Activated CD4-positive, alpha-beta T cell treated with anti-CD3 and anti-CD28 coated beads for 36 hours (primary cell): ENCODE data around the gene LRG1. TPM values are rescaled to one million over a fixed set of nuclear protein-coding genes. Genes with fewer than 3 reads are reported as not detected.
"Not testable (repeated sequence)": the region's sequence is repeated elsewhere in the genome, so short reads cannot be mapped to it uniquely, and the experiment has no call there.

ENCODE experiments used
- ATAC-seq: fragments of 200-7000 bp; cut with Tn5 transposase; one replicate; pipeline ENCODE4 v1.10.0; 2021; ENCODE audit warnings: mild to moderate bottlenecking, moderate library complexity
- CTCF ChIA-PET: fragments of 350-600 bp; sonication (Branson Sonifier 250); formaldehyde crosslinking; loops from one replicate; lab custom pipeline; 2021; ENCODE audit warnings: antibody characterized with exemption; lab: Charles Lee
- POLR2A ChIA-PET: fragments of 350-600 bp; sonication (Branson Sonifier 250); formaldehyde crosslinking; loops from one replicate; lab custom pipeline; 2021; ENCODE audit warnings: antibody characterized with exemption, inconsistent platforms; lab: Charles Lee
- DNase-seq: peaks from one replicate; pipeline ENCODE4 v3.0.0-alpha.2; 2020
- H3K27ac Mint-ChIP-seq: one replicate; pipeline ENCODE4 v1.8.0; 2021; ENCODE audit warnings: mixed read lengths
- H3K27me3 Mint-ChIP-seq: one replicate; pipeline ENCODE4 v1.8.0; 2021; ENCODE audit warnings: mixed read lengths
- H3K36me3 Mint-ChIP-seq: one replicate; pipeline ENCODE4 v1.8.0; 2021; ENCODE audit warnings: low read depth, mixed read lengths
- H3K4me1 Mint-ChIP-seq: one replicate; pipeline ENCODE4 v1.8.0; 2021; ENCODE audit warnings: mixed read lengths
- H3K4me3 Mint-ChIP-seq: one replicate; pipeline ENCODE4 v1.8.0; 2021; ENCODE audit warnings: mild to moderate bottlenecking, moderate library complexity, mixed read lengths
- H3K9me3 Mint-ChIP-seq: one replicate; pipeline ENCODE4 v1.8.0; 2021; ENCODE audit warnings: low read depth, mixed read lengths
- intact Hi-C, 2 experiments: fragments of 100-400 bp; cut with DNase I in 1 of 2; cut with micrococcal nuclease in 1 of 2; formaldehyde crosslinking; loops; one replicate each; pipeline versions ENCODE4 v1.14.2 to v1.15.1; 2022 to 2024; cut with DNase I, micrococcal nuclease
- total RNA-seq, 2 experiments: library from RNA; stranded (reverse); gene quantifications; one replicate each; pipeline ENCODE4 v1.2.3, GENCODE V29; 2021

LRG1 gene
- total RNA-seq, 2 experiments from 2014 or later, result 0.35 to 0.57 TPM

DNA sequence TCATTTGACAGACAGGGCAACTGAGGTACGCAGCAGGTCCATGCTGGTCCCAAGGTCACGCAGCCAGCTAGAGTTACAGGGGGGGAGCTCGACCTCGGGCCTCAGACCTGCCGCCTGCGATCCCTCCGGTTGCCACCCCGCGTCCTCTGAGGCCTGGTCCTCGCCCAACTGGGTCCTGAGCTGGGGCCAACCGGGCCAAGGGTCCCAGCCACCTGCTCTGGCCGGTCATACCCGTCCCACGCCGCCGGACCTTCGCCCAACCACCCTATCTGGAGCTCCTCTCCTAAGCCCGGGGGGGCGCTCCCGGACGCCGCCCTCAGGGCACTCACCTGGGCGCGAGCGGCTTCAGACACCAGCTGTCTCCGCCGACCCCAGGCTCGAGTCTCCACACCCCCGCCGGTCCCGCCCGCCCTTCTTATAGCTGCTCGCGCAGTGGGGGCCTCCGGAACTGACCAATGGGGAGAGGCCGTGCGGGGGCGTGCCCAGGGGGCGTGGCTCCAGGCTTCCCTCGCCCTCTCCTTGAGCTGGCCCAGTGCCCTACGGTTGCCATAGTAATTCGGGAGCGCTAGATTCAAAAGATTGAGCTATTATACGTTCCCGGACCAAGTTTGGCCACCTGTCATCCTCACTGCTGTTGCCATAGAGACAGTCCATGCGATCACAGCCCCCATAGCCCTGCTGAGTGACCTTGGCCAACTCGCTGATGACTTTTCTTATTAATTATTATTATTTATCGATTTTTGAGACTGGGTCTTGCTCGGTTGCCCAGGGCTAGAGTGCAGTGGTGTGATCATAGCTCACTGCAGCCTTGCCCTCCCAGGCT is 4.8 kb downstream of the LRG1 start, which contains the start of gene PLIN5:
Gene PLIN5 (minus strand): TSS at position 389 of the 823 bp plus-strand sequence. CDS start 1,150 bp downstream, outside the sequence.
- CTCF ChIA-PET, result interaction anchor here (0.5 to 3.6 kb wide), 4 partner anchors 11 to 368 kb away, joined by 3 to 35 read pairs (median 3); no protein-coding TSS in a partner anchor
- POLR2A ChIA-PET, result interaction anchor here (0.6 to 1.2 kb wide), 2 partner anchors 8 to 64 kb away, joined by 3 read pairs; no protein-coding TSS in a partner anchor
- Mint-ChIP-seq H3K4me3 (no peak within 1 kb of the TSS), H3K9me3 (no peaks in the 10 kb centered on the region), H3K27me3 (peaks cover 7% of the 10 kb centered on the region), H3K27ac (no peak within 1 kb of the TSS), H3K36me3 (no peaks in the 10 kb centered on the region), H3K4me1 (peaks cover 12% of the 10 kb centered on the region)
- intact Hi-C loops, result no loop called here
- ATAC-seq (peak; percentile 55), DNase-seq (peak; percentile 65)

- ChIA-PET CTCF (interaction anchor here (3.6 kb wide), 1 partner anchor 10 kb away, joined by 35 read pairs; no protein-coding TSS in a partner anchor), POLR2A (no interaction called here)
- H3K4me1 Mint-ChIP-seq, result peaks cover 3% of the 10 kb centered on the region
- intact Hi-C loops, result no loop called here
- H3K36me3 Mint-ChIP-seq, result no peaks in the 10 kb centered on the region
- no peak for ATAC-seq
- H3K27ac Mint-ChIP-seq, result no peak overlapping the region
- no peak for DNase-seq
- no peak overlapping the region for H3K4me3 Mint-ChIP-seq
- H3K9me3 Mint-ChIP-seq, result no peaks in the 10 kb centered on the region
- peaks cover 8% of the 10 kb centered on the region for H3K27me3 Mint-ChIP-seq
Measured at GRCh38 chr19:4533835-4534424, 5.9 kb downstream of the LRG1 start.

GRCh38 chr19:4533334-4533733 is 6.5 kb downstream of the LRG1 start:
- ATAC-seq, result no peak
- H3K36me3 Mint-ChIP-seq, result no peaks in the 10 kb centered on the region
- no peak for DNase-seq

GRCh38 chr19:4531562-4532165 is 8.2 kb downstream of the LRG1 start:
- DNase-seq (no peak), ATAC-seq (no peak)
- Mint-ChIP-seq H3K4me1 (peaks cover 2% of the 10 kb centered on the region), H3K4me3 (no peak overlapping the region), H3K9me3 (no peaks in the 10 kb centered on the region), H3K27me3 (peaks cover 6% of the 10 kb centered on the region), H3K27ac (no peak overlapping the region), H3K36me3 (no peaks in the 10 kb centered on the region)
- POLR2A ChIA-PET, result no interaction called here
- intact Hi-C loops, result no loop called here
- CTCF ChIA-PET, result no interaction called here

More at GRCh38 chr19:4533334-4533733, 6.5 kb downstream of the LRG1 start:
- Mint-ChIP-seq H3K27ac (no peak overlapping the region), H3K9me3 (no peaks in the 10 kb centered on the region), H3K27me3 (peaks cover 8% of the 10 kb centered on the region), H3K4me3 (no peak overlapping the region), H3K4me1 (peaks cover 2% of the 10 kb centered on the region)
- ChIA-PET CTCF (interaction anchor here (3.6 kb wide), 1 partner anchor 9 kb away, joined by 35 read pairs; no protein-coding TSS in a partner anchor), POLR2A (interaction anchor here (0.5 kb wide), 1 partner anchor 629 kb away, joined by 3 read pairs; no protein-coding TSS in a partner anchor)
- intact Hi-C loops, result no loop called here

DNA sequence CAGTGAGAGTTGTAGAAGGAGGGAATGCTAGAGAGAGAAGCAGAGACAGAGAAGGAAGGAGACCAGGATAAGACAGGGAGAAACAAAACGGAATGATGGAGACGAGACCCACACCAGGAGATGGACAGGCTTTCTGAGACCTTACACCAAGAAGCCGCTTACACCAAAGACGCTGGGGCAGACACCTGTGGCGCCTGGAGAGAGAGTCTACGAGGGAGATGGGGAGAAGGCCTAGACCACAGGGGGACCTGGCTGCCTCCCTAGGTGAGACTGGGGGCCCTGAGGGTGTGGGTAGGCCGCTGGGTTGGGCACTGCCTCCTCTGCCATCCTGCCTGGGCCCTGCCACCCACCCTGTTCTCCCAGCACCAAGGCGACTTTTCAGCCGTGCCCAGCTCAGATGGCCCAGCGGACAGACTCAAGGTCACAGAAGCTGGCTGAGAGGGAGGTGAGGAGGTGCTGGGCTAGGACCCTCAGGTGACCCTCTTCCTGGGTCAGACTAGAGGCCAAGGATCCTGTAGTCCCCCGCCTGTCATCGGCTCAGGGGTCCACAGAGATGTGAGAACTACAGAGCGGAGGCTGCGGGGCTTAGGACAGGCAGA is 9.8 kb downstream of the LRG1 start:
- DNase-seq (no peak), ATAC-seq (no peak)
- POLR2A ChIA-PET, result no interaction called here
- Mint-ChIP-seq H3K4me1 (no peaks in the 10 kb centered on the region), H3K27ac (peak overlapping the region; percentile 28), H3K27me3 (peaks cover 2% of the 10 kb centered on the region), H3K36me3 (no peaks in the 10 kb centered on the region), H3K4me3 (no peak overlapping the region), H3K9me3 (no peaks in the 10 kb centered on the region)
- CTCF ChIA-PET, result no interaction called here
- intact Hi-C loops, result no loop called here

DNA sequence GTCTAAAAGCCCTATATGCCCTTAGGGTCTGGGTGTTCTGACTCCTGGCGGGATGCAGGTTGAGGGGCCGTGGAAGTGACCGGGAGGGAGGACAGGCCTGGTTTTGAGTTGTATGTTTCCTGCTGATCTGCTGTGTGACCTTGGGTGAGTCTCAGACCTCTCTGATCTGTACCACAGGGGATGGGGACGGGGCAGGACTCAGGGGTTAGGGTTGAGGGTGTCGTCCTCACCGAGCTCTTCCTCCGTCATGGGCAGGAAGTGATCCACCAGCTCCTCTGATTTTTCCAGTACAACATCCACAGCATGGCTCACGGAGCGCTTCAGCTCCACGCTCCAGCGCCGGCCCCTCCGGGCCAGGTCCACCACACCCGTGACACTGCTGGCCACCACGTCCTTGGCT is 11.0 kb downstream of the LRG1 start:
- DNase-seq (no peak), ATAC-seq (no peak)
- Mint-ChIP-seq H3K4me1 (no peaks in the 10 kb centered on the region), H3K27ac (no peak overlapping the region), H3K36me3 (no peaks in the 10 kb centered on the region), H3K4me3 (no peak overlapping the region), H3K27me3 (peaks cover 2% of the 10 kb centered on the region), H3K9me3 (no peaks in the 10 kb centered on the region)
- CTCF ChIA-PET, result interaction anchor here (0.7 kb wide), 1 partner anchor 1299 kb away, joined by 3 read pairs; no protein-coding TSS in a partner anchor
- intact Hi-C loops, result no loop called here
- POLR2A ChIA-PET, result no interaction called here

DNA sequence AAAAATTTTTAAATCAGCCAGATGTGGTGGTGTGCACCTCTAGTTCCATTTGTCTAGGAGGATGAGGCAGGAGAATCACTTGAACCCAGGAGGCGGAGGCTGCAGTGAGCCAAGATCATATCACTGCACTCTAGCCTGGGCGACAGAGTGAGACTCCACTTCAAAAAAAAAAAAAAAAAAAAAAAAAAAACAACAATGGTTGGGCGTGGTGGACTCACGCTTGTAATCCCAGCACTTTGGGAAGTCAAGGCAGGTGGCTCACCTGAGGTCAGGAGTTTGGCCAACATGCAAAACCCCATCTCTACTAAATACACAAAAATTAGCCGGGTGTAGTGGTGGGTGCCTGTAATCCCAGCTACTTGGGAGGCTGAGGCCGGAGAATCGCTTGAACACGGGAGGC is 12.5 kb downstream of the LRG1 start:
- H3K27ac Mint-ChIP-seq, CTCF ChIA-PET, H3K27me3 Mint-ChIP-seq, H3K9me3 Mint-ChIP-seq, H3K4me3 Mint-ChIP-seq, POLR2A ChIA-PET, DNase-seq, H3K36me3 Mint-ChIP-seq, intact Hi-C loops, H3K4me1 Mint-ChIP-seq, ATAC-seq: not testable (repeated sequence)

GRCh38 chr19:4525563-4526002 is 14.3 kb downstream of the LRG1 start:
- POLR2A ChIA-PET, result no interaction called here
- intact Hi-C loops, result loop anchor here in 1 of 2 experiments (1.0 to 2.0 kb wide), 3 partner anchors 69 to 258 kb away; partner anchors contain the start of gene UBXN6

DNA sequence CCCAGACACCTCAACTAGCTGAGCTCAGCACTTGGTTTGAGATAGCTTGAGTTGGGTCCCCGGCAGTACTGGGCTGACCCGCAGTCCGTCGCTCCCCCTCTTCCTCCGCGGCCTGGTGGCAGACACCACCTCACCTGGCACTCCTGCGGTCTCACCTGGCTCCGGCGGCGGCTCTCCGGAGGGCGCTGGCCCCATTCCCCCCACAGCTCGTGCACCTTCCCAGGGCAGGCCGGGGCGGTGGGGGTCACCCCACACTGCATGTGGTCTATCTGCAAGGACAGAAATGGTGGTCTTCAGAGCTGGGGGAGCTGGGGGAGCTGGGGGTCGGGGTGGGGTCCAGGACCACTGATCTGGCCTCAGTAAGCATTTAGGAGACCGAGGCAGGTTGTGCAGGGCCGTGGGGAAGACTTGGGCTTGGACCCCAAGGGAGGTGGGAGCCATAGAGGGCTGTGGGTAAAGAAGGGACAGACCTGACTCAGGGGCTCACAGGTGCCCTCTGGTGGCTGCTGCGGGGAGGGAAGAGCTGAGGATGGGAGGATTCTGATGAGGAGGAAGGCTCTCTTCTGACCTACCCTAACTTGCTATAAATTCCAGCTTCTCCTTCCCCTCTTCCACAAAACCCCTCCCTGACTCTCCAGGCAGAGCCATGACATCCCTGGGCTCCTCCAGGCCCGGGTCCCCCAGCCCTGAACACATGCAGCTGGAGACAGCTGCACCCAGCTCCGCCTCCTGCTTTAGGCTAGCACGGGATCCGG is 14.9 kb downstream of the LRG1 start:
- no peaks in the 10 kb centered on the region for H3K9me3 Mint-ChIP-seq
- POLR2A ChIA-PET, result no interaction called here
- H3K27me3 Mint-ChIP-seq, result peaks cover 2% of the 10 kb centered on the region
- ATAC-seq (peak; percentile 93), DNase-seq (peak; percentile 86)
- H3K4me3 Mint-ChIP-seq, result no peak overlapping the region
- CTCF ChIA-PET, result interaction anchor here (0.6 to 3.5 kb wide), 15 partner anchors 8 to 1212 kb away, joined by 3 to 35 read pairs (median 3); partner anchors contain the start of genes PLIN5 and YJU2
- H3K36me3 Mint-ChIP-seq, result no peaks in the 10 kb centered on the region
- no peaks in the 10 kb centered on the region for H3K4me1 Mint-ChIP-seq
- intact Hi-C loops, result loop anchor here in 1 of 2 experiments (1.0 to 2.0 kb wide), 3 partner anchors 68 to 258 kb away; partner anchors contain the start of gene UBXN6
- no peak overlapping the region for H3K27ac Mint-ChIP-seq

More at GRCh38 chr19:4525563-4526002, 14.3 kb downstream of the LRG1 start:
- Mint-ChIP-seq H3K36me3 (no peaks in the 10 kb centered on the region), H3K27me3 (peaks cover 2% of the 10 kb centered on the region), H3K4me3 (no peak overlapping the region), H3K9me3 (no peaks in the 10 kb centered on the region), H3K27ac (no peak overlapping the region), H3K4me1 (no peaks in the 10 kb centered on the region)
- CTCF ChIA-PET, result interaction anchor here (0.6 to 3.5 kb wide), 11 partner anchors 8 to 1212 kb away, joined by 3 to 35 read pairs (median 3); partner anchors contain the start of gene PLIN5
- ATAC-seq (no peak), DNase-seq (no peak)
